Liver (tissue), 10 donors: ENCODE data around the gene COX10. TPM values are rescaled to one million over a fixed set of nuclear protein-coding genes. Genes with fewer than 3 reads are reported as not detected.

Experiments
- DNase-seq: peaks from one replicate; pipeline ENCODE4 v3.0.0-alpha.2; 2017; ENCODE audit warnings: low spot score
- H3K27ac ChIP-seq, 2 donors: one replicate each; pipeline ENCODE4 v1.7.0; 2013; ENCODE audit warnings: inconsistent platforms in 2 of 2, low read length in 2 of 2, control low read depth in 1 of 2, low read depth in 1 of 2, mild to moderate bottlenecking in 1 of 2
- H3K27me3 ChIP-seq, 4 donors: one replicate each; pipeline versions ENCODE4 v1.6.1 to v1.7.0; 2013; ENCODE audit warnings: low read length in 3 of 4, inconsistent platforms in 1 of 4, mild to moderate bottlenecking in 1 of 4, moderate library complexity in 1 of 4; ENCODE audit not compliant: control insufficient read depth in 4 of 4, insufficient read depth in 4 of 4
- H3K36me3 ChIP-seq, 4 donors: one replicate each; pipeline versions ENCODE4 v1.6.1 to v1.7.0; 2013; ENCODE audit warnings: low read length in 3 of 4, mild to moderate bottlenecking in 3 of 4, low read depth in 1 of 4, moderate library complexity in 1 of 4; ENCODE audit not compliant: control insufficient read depth in 4 of 4, insufficient read depth in 3 of 4
- H3K4me1 ChIP-seq, 4 donors: one replicate each; pipeline versions ENCODE4 v1.6.1 to v1.7.0; 2013; ENCODE audit warnings: low read length in 3 of 4, mild to moderate bottlenecking in 3 of 4, moderate library complexity in 1 of 4; ENCODE audit not compliant: control insufficient read depth in 4 of 4, insufficient read depth in 4 of 4
- H3K4me3 ChIP-seq, 3 donors: one replicate each; pipeline versions ENCODE4 v1.6.1 to v1.7.0; 2013; ENCODE audit warnings: low read length in 3 of 3, control low read depth in 1 of 3, low read depth in 1 of 3, mild to moderate bottlenecking in 1 of 3
- H3K9ac ChIP-seq, 2 donors: one replicate each; pipeline ENCODE4 v1.7.0; 2013; ENCODE audit warnings: low read length in 2 of 2, mild to moderate bottlenecking in 2 of 2, moderate library complexity in 2 of 2, control low read depth in 1 of 2, low read depth in 1 of 2
- H3K9me3 ChIP-seq, 4 donors: one replicate each; pipeline versions ENCODE4 v1.6.1 to v1.7.0; 2013; ENCODE audit warnings: low read length in 3 of 4; ENCODE audit not compliant: control insufficient read depth in 4 of 4
- EGR1 ChIP-seq, 2 donors: IDR thresholded peaks; 2 replicates each; pipeline ENCODE4 v1.6.1; 2016 to 2018; ENCODE audit warnings: antibody characterized with exemption in 2 of 2, low read depth in 2 of 2
- FOXA2 ChIP-seq: IDR thresholded peaks from 2 replicates; pipeline ENCODE4 v1.6.1; 2016; ENCODE audit warnings: antibody characterized with exemption
- GABPA ChIP-seq, 2 donors: IDR thresholded peaks in 1 of 2; conservative IDR thresholded peaks in 1 of 2; 2 replicates each; pipeline ENCODE4 v1.6.1; 2016; ENCODE audit warnings: antibody characterized with exemption in 2 of 2, mild to moderate bottlenecking in 1 of 2, moderate library complexity in 1 of 2
- HNF4A ChIP-seq, 2 donors: conservative IDR thresholded peaks; 2 replicates each; pipeline ENCODE4 v1.6.1; 2016; ENCODE audit warnings: antibody characterized with exemption in 2 of 2, mild to moderate bottlenecking in 2 of 2
- HNF4G ChIP-seq: IDR thresholded peaks from 2 replicates; pipeline ENCODE4 v1.6.1; 2016; ENCODE audit warnings: antibody characterized with exemption
- JUND ChIP-seq, 2 donors: IDR thresholded peaks; 2 replicates each; pipeline ENCODE4 v1.6.1; 2016; ENCODE audit warnings: antibody characterized with exemption in 2 of 2
- NR2F2 ChIP-seq: IDR thresholded peaks from 2 replicates; pipeline ENCODE4 v1.6.1; 2016; ENCODE audit warnings: antibody characterized with exemption
- RAD21 ChIP-seq, 2 donors: IDR thresholded peaks; 2 replicates each; pipeline ENCODE4 v1.6.1; 2016; ENCODE audit warnings: antibody characterized with exemption in 2 of 2, mild to moderate bottlenecking in 2 of 2
- RXRA ChIP-seq, 2 donors: IDR thresholded peaks; 2 replicates each; pipeline ENCODE4 v1.6.1; 2017 to 2018; ENCODE audit warnings: antibody characterized with exemption in 2 of 2, mild to moderate bottlenecking in 1 of 2
- YY1 ChIP-seq: IDR thresholded peaks from 2 replicates; pipeline ENCODE4 v1.6.1; 2016; ENCODE audit warnings: antibody characterized with exemption, mild to moderate bottlenecking
- WGBS: extraction: QIAGEN DNeasy Blood & Tissue Kit; methylation state at CpG from one replicate; pipeline ENCODE4 v1.1.7; 2013; 5-methylcytosine and 5-hydroxymethylcytosine counted together
- polyA plus RNA-seq, 2 donors: library from polyadenylated mRNA; stranded (reverse) in 1 of 2; unstranded in 1 of 2; fragments of 200-250 nt in 1 of 2; fragments of >200 nt in 1 of 2; fragmentation: Nextera tagmentation in 1 of 2; extraction: Ambion mirVana in 1 of 2; gene quantifications; one replicate each; pipeline versions ENCODE4 v1.2.1 to v1.2.3, GENCODE V29; 2013 to 2015
- small RNA-seq: library from RNA; depleted of rRNA; stranded (forward); fragments of <200 nt; gene quantifications from one replicate; pipeline ENCODE3, GENCODE V24; 2014
- total RNA-seq, 2 donors: library from RNA; depleted of rRNA; stranded (reverse); fragments of >200 nt; gene quantifications; one replicate each; pipeline ENCODE4 v1.2.3, GENCODE V29; 2014
- TF ChIP-seq, protein P1 (sequence below): IDR thresholded peaks from 2 replicates; pipeline ENCODE4 v1.6.1; 2016; ENCODE audit warnings: antibody characterized with exemption, mild to moderate bottlenecking
- TF ChIP-seq, protein P2 (sequence below): IDR thresholded peaks from 2 replicates; pipeline ENCODE4 v1.6.1; 2016; ENCODE audit warnings: antibody characterized with exemption
- TF ChIP-seq, protein P3 (sequence below): IDR thresholded peaks from 2 replicates; pipeline ENCODE4 v1.6.1; 2016; ENCODE audit warnings: antibody characterized with exemption
- TF ChIP-seq, protein P4 (sequence below): IDR thresholded peaks from 2 replicates; pipeline ENCODE4 v1.6.1; 2016; ENCODE audit warnings: antibody characterized with exemption
- donor health status: healthy.
- donor health status: healthy.
- donor health status: healthy.
- donor health status: healthy.
- donor health status: healthy.

COX10 gene
- total and polyA plus RNA-seq, 4 donors: 7.0 to 15.1 (median 8.7) TPM

DNA sequence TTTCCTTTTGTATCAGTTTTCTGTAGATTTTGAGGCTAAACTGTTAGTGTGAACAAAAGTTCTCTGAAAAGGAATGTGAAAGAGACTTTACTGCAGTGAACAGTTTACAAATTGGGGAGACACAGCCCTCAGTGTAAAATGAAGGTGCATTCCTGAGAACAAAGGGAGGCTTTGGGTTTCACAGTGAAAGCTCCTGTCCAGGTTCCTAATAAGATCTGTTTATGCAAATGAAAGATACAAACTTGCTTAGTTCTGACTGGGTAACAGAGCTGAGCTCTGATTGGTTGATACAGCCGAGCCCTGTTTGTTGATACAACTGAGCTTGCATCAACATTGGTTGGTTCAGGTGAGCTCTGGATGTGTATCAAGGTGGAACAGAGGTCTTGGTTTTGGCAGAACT, 175.7 kb downstream of the COX10 start:
- Histone ChIP-seq H3K4me1 (no peaks in the 10 kb centered on the region), H3K9ac (no peak overlapping the region)
- 66% methylated on average over 1 of the region's 1 CpG for WGBS

DNA sequence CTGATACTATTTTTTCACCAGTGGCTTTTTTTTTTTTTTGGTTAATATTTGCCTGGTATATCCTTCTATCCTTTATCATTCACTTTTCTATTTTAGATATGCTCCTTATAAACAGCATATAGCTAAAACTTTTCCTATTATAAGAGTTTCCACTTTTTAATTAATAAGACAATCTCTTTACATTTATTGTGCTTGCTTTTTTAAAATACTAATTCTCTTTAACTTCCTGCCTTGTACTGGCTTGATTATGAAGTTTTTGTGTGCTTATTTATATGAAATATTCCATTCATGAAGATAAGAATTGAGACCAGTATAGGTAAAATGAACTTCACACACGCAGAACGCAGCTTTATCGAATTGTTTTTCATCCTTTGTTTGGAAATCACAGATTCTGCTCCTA, 176.3 kb downstream of the COX10 start:
- TF ChIP-seq, protein P1, sequence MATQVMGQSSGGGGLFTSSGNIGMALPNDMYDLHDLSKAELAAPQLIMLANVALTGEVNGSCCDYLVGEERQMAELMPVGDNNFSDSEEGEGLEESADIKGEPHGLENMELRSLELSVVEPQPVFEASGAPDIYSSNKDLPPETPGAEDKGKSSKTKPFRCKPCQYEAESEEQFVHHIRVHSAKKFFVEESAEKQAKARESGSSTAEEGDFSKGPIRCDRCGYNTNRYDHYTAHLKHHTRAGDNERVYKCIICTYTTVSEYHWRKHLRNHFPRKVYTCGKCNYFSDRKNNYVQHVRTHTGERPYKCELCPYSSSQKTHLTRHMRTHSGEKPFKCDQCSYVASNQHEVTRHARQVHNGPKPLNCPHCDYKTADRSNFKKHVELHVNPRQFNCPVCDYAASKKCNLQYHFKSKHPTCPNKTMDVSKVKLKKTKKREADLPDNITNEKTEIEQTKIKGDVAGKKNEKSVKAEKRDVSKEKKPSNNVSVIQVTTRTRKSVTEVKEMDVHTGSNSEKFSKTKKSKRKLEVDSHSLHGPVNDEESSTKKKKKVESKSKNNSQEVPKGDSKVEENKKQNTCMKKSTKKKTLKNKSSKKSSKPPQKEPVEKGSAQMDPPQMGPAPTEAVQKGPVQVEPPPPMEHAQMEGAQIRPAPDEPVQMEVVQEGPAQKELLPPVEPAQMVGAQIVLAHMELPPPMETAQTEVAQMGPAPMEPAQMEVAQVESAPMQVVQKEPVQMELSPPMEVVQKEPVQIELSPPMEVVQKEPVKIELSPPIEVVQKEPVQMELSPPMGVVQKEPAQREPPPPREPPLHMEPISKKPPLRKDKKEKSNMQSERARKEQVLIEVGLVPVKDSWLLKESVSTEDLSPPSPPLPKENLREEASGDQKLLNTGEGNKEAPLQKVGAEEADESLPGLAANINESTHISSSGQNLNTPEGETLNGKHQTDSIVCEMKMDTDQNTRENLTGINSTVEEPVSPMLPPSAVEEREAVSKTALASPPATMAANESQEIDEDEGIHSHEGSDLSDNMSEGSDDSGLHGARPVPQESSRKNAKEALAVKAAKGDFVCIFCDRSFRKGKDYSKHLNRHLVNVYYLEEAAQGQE: no peak
- TF ChIP-seq HNF4G (no peak), NR2F2 (no peak), GABPA (IDR thresholded peaks at IDR 0.05 in 1 of 2, conservative IDR thresholded peaks at IDR 0.05 in 1 of 2) (no peak)
- WGBS: 92% methylated on average over 3 of the region's 3 CpGs
- no peaks in the 10 kb centered on the region for H3K36me3 ChIP-seq

More for the DNA sequence above, 175.7 kb downstream of the COX10 start:
- no peak overlapping the region for H3K4me3 ChIP-seq
- DNase-seq: no peak
- no peaks in the 10 kb centered on the region for H3K27me3 ChIP-seq
- H3K36me3 ChIP-seq: no peaks in the 10 kb centered on the region
- H3K9me3 ChIP-seq: no peaks in the 10 kb centered on the region
- TF ChIP-seq, protein P2, sequence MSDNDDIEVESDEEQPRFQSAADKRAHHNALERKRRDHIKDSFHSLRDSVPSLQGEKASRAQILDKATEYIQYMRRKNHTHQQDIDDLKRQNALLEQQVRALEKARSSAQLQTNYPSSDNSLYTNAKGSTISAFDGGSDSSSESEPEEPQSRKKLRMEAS: no peak
- TF ChIP-seq, protein P3, sequence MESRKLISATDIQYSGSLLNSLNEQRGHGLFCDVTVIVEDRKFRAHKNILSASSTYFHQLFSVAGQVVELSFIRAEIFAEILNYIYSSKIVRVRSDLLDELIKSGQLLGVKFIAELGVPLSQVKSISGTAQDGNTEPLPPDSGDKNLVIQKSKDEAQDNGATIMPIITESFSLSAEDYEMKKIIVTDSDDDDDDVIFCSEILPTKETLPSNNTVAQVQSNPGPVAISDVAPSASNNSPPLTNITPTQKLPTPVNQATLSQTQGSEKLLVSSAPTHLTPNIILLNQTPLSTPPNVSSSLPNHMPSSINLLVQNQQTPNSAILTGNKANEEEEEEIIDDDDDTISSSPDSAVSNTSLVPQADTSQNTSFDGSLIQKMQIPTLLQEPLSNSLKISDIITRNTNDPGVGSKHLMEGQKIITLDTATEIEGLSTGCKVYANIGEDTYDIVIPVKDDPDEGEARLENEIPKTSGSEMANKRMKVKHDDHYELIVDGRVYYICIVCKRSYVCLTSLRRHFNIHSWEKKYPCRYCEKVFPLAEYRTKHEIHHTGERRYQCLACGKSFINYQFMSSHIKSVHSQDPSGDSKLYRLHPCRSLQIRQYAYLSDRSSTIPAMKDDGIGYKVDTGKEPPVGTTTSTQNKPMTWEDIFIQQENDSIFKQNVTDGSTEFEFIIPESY: no peak
- TF ChIP-seq RXRA (IDR thresholded peaks at IDR 0.05) (no peak), FOXA2 (no peak), RAD21 (IDR thresholded peaks at IDR 0.05) (no peak), HNF4A (conservative IDR thresholded peaks at IDR 0.05) (no peak), YY1 (no peak), JUND (IDR thresholded peaks at IDR 0.05) (no peak), EGR1 (IDR thresholded peaks at IDR 0.05; ENCODE audit: low read depth in 2 of 2) (no peak)
- TF ChIP-seq, protein P4, sequence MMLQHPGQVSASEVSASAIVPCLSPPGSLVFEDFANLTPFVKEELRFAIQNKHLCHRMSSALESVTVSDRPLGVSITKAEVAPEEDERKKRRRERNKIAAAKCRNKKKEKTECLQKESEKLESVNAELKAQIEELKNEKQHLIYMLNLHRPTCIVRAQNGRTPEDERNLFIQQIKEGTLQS: no peak
- no peak overlapping the region for H3K27ac ChIP-seq

More for the DNA sequence above, 176.3 kb downstream of the COX10 start:
- no peaks in the 10 kb centered on the region for H3K27me3 ChIP-seq
- H3K27ac ChIP-seq: no peak overlapping the region
- H3K9me3 ChIP-seq: no peaks in the 10 kb centered on the region
- no peaks in the 10 kb centered on the region for H3K4me1 ChIP-seq
- H3K9ac ChIP-seq: no peak overlapping the region
- DNase-seq: no peak
- H3K4me3 ChIP-seq: no peak overlapping the region

Small RNA genes within 50 kb of the gene (small RNA-seq; reads per million reads assigned to genes)
- not detected for gene RF00090

Other genes with a start within 250 kb of the COX10 start
- gene CDRT15, start 167.4 kb downstream of the COX10 start, total RNA-seq: not detected
- under 1 TPM in 1 of 2 donors, not detected in 1; 0.40 TPM for gene CDRT15, start 167.4 kb downstream of the COX10 start, polyA plus RNA-seq
- 10 to 100 TPM; 26.9 to 33.5 TPM for gene HS3ST3B1, start 231.6 kb downstream of the COX10 start, total RNA-seq
- 10 to 100 TPM; 11.9 to 17.8 TPM for gene HS3ST3B1, start 231.6 kb downstream of the COX10 start, polyA plus RNA-seq